HG02610 (cell line): ENCODE measurements around the gene RCE1.
A peak's percentile ranks its signal among the peaks of the same experiment; 100 is the strongest.

Experiments used
- ATAC-seq: cut with Tn5 transposase; IDR thresholded peaks from one replicate; pipeline ENCODE4 v1.9.1; 2021; ENCODE audit warnings: mild to moderate bottlenecking, moderate library complexity; ENCODE audit not compliant: unreplicated experiment

The RCE1 gene

DNA sequence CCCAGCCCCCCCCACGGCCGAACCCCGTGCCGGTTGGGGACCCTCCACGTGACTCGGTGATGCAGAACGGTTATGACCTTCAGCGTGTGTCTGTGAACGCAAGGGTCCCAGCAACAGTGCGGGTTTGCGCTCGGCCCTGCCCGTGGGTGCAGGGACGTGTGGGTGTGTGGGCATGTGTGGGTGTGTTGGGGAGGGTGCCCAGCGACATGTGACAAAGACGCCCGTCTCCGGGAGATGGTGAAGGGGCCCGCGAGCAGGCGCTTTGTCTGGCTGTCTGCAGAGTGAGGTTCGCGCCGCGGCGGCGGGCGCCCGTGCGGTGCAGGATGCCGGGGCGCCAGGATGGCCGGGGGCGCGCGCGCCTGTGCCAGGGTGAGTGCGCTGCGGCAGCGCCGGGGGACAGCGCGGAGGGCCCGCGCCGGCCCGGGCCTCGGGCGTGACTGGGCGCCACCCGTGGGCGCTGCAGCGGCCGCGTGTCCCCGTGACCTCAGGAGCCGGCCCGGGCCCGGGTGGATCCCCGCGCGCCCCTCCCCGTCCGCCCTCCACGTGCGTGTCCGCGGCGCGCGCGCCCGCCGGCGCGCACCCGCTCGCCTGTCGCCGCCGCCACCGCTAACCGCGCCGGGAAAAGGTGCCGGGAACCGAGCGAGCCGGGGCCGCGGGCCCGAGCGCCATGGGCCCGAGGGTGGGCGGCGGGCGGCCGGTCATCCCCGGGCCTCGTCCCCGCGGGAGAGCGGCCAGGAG lies 13.4 kb downstream of the RCE1 start, which contains the start of gene LRFN4:
TSS of gene LRFN4 (plus strand) at position 569 of the 738 bp plus-strand sequence. CDS start 681 bp downstream, outside the sequence.
- ATAC-seq = peak; percentile 26

DNA sequence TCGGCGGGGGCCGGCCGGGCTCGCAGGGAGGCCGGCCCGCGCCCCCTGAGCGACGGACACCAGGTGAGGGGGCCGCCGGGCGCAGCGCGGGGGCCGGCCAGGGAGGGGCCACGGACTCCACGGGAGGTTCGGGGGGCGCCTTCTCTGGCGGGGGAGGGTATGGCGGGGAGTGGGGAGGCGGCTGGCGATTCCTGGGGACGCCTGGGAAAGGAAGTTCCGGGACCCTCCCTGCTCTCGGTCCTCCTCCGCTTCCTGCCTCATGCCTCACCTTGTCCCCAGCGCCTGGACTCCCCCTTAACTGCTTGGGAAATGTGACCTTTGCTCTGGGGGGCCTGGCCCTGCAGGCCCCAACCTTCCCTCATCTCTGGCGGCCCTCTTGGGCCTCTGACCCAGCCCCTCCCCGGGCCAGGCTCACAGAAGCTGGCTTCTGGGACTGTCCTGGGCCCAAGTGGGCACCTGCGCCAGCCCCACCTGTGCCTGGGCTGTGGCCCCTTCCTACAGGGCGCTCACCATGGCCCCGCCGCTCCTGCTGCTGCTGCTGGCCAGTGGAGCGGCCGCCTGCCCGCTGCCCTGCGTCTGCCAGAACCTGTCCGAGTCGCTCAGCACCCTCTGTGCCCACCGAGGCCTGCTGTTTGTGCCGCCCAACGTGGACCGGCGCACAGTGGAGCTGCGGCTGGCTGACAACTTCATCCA lies 14.1 kb downstream of the RCE1 start:
- no peak for ATAC-seq

DNA sequence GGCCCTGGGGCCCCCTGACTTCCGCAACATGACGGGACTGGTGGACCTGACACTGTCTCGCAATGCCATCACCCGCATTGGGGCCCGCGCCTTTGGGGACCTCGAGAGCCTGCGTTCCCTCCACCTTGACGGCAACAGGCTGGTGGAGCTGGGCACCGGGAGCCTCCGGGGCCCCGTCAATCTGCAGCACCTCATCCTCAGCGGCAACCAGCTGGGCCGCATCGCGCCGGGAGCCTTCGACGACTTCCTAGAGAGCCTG lies 14.6 kb downstream of the RCE1 start:
- no peak for ATAC-seq

DNA sequence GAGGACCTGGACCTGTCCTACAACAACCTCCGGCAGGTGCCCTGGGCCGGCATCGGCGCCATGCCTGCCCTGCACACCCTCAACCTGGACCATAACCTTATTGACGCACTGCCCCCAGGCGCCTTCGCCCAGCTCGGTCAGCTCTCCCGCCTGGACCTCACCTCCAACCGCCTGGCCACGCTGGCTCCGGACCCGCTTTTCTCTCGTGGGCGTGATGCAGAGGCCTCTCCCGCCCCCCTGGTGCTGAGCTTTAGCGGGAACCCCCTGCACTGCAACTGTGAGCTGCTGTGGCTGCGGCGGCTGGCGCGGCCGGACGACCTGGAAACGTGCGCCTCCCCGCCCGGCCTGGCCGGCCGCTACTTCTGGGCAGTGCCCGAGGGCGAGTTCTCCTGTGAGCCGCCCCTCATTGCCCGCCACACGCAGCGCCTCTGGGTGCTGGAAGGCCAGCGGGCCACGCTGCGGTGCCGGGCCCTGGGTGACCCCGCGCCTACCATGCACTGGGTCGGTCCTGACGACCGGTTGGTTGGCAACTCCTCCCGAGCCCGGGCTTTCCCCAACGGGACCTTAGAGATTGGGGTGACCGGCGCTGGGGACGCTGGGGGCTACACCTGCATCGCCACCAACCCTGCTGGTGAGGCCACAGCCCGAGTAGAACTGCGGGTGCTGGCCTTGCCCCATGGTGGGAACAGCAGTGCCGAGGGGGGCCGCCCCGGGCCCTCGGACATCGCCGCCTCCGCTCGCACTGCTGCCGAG lies 15.1 kb downstream of the RCE1 start:
- ATAC-seq = no peak

DNA sequence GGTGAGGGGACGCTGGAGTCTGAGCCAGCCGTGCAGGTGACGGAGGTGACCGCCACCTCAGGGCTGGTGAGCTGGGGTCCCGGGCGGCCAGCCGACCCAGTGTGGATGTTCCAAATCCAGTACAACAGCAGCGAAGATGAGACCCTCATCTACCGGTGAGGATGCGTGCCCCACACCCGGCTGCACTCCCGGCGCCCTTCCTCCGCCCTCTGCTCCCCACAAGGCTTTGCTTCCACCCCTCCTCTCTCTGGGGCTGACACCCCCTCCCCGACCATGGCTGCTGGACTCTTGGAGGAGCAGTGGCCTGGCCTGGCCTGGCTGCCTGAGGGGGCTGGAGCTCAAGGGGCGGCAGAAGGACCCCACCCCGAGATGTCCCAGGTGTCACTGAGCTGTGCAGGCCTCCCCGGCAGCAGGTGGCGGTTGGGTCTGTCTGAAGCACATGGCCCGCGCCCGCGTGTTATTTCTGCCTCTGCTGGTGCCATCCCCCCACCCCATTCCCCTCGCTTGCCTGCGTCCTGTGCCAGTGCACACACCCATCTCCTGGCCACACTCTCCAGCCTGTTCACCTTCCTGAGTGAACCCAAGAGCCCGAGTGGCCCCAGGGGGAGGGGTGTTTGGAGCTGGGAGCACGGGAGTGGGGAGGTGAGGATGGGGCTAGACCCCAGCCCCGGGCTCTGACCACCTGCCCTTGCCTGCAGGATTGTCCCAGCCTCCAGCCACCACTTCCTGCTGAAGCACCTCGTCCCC lies 15.9 kb downstream of the RCE1 start:
- no peak for ATAC-seq

DNA sequence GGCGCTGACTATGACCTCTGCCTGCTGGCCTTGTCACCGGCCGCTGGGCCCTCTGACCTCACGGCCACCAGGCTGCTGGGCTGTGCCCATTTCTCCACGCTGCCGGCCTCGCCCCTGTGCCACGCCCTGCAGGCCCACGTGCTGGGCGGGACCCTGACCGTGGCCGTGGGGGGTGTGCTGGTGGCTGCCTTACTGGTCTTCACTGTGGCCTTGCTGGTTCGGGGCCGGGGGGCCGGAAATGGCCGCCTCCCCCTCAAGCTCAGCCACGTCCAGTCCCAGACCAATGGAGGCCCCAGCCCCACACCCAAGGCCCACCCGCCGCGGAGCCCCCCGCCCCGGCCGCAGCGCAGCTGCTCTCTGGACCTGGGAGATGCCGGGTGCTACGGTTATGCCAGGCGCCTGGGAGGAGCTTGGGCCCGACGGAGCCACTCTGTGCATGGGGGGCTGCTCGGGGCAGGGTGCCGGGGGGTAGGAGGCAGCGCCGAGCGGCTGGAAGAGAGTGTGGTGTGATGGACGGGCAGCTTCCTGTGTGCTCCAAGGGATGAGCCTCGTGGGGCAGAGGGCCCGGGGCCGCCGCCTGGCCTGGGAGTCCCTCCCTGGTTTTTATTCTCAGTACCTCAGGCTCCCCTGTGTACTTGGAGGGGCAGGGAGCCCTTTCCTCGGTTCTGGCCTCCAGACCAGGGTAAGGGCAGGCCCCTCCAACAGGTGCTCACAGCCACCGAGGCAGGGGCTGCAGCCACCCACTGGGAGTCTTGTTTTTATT lies 16.6 kb downstream of the RCE1 start:
- no peak for ATAC-seq

DNA sequence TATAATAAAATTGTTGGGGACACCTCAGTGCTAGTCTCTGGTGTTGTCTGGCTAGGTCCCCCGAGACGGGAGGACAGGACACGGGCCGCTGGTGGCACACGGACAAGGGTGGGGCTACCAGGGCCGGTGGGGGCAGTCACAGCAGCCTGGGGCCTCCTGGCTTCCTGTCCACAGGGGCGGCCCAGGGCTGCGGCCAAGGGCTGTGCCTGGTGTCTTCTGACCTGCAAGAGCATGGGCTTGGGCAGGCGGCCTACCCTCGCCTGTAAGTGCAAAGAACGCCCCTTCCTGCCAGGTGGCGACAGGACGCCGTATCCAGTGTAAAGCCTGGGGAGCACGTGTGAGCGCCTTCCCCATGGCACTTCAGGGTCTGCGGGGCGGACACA lies 17.2 kb downstream of the RCE1 start:
- ATAC-seq = no peak

DNA sequence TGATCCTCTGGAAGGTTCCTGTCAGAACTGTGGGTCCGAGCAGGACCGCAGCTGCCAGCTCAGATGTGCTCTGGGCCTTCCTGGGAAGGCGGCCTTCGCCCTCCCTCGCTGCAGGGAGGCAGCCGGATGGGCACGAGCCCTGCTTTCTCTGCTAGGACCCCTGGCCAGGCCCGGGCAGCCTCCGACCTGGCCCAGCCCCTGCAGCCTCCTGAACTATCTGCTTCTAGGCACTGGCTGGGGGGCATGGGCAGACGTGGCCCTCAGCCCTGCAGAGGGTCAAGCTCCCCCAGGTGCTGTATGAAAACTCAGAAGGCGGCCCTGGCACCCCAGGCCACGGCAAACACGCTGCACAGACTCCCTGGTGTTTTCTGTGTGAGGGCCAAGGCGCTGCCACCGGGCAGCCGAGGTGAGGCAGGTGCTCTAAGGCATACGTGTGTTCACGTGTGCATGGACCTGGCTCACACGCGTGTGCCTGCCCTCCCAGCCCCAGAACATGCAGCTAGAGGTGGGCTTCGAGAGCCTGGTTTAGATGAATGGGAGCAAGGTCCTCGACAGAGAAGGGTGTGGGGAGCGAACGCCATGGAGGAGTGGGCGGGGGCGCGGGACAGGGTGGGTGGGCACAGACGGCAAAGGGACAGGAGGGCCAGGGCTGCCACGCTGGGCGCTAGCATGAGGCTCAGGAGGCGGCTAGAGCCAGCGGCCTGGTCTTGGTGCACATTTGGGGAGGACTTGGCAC lies 18.0 kb downstream of the RCE1 start:
- ATAC-seq = no peak

DNA sequence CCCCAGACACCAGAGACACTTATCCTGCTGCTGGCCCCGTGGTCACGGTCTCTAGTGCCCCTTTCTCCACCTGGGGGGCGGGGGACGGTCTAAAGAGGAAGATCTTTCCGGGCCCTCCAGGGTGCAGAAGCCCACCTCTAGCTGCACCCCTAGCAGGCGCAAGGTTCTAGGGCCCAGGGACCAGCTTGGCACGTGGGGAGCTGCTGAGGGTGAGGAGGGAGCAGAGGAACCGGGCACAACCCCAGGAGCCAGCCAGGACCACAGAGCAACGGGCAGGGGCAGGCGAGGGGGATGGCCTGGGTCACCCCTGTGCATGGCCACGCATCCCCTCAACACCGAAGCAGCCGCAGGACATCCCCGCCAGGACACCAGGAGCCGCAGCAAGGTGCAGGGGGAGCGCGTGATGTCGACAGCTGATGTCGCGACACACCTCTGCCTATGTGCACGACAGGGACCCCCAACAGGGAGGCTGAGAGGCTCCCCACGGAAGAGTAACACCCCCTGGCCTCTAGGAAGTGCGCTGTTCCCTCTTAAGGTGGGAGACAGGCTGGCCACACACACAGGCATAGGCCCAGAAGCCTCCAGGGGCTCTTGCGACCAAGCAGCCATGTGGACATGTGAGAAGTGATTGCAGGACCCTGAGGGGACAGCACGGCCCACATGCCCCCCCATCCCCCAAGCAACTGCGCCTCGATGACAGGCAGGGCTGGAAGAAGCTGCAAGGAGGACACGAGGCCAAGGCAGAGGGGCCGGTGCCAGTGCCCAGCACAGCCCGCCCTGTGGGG lies 18.7 kb downstream of the RCE1 start:
- ATAC-seq = no peak

DNA sequence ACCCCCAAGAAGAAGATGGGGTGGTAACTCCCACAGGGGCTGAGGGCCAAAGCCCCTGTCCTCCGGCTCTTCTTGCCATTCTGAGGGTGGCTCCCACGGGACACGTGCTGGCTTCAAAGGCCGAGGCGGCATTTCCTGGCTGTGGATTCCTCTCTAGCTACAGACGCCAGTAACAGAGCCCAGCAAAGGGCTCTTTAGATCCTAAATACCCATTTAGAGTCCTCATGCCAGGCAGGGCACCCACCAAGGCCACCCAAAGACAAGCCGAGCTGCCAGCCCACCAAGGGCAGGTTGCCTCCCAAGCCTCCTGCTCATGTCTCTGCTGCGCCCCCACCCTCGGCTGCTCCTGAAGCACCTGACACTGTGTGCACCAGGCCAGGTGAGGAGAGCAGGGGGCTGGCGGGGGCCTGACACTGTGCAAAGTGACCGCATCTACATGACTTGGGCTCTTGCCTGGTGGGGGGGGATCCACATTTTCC lies 19.4 kb downstream of the RCE1 start:
- ATAC-seq = no peak

DNA sequence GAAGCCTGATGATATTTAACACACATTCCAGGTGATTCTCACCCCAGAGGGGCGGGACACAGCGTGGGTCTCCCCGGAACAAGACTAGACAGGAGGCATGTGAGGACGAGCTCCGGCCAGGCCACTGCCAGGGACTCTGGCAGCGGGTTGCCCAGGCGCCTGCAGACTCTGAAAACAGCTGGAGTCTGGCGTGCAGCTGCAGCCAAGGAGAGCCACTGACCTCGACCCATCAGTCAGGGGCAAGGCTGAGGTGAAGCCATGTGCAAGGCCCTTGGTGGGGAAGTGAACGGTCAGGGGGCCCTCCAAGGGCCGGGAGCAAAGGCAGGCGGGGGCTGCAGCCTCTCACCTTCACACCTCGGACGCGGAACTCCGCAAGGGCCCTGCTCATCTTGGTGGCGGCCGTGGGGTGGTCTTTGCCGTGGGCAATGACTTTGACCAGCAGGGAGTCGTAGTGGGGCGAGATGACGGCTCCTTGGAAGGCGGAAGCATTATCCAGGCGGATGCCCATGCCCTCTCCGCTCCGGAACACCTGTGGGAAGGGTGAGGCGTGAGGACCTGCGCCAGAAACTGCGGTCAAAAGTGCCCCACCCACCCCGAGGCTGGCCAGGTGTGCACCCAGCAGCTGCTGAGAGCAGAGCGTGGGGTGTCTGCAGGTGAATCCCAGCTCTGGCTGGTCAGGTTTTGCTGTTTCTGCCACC lies 20.3 kb downstream of the RCE1 start:
- no peak for ATAC-seq

DNA sequence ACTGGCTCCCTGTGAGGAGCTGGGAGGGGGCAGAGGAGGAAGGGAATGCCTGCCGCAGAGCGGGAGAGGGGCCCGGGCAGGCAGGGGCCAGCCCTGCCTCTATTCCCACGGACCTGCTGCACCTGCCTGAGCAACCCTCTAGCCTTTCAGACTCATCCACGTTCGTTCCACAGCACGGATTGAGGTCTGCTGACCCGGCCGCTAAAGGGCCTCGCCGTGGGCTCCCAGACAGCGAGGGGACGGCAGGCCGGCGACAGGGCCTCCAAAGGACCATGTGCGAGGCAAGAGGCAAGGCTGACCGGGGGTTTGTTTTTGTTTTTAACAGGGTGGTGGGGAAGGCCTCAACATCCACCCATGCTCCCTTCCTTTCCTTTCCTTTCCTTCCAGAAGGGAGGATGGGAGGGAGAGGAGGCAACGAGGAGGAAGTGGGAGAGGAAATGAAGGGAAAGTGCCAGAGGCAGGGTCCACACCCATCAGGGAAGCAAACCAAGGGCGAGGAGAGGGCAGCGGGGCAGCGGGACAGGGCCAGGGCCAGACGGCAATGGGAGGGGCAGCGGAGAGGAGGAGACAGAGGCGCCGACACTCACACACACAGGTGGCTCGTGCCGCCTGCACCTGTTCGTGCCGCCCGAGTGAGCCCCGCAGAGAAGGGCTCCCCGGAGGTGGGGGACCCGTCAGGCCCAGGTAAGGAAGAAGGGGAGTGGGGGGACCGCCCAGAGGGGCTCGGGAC lies 21.1 kb downstream of the RCE1 start:
- ATAC-seq = no peak

DNA sequence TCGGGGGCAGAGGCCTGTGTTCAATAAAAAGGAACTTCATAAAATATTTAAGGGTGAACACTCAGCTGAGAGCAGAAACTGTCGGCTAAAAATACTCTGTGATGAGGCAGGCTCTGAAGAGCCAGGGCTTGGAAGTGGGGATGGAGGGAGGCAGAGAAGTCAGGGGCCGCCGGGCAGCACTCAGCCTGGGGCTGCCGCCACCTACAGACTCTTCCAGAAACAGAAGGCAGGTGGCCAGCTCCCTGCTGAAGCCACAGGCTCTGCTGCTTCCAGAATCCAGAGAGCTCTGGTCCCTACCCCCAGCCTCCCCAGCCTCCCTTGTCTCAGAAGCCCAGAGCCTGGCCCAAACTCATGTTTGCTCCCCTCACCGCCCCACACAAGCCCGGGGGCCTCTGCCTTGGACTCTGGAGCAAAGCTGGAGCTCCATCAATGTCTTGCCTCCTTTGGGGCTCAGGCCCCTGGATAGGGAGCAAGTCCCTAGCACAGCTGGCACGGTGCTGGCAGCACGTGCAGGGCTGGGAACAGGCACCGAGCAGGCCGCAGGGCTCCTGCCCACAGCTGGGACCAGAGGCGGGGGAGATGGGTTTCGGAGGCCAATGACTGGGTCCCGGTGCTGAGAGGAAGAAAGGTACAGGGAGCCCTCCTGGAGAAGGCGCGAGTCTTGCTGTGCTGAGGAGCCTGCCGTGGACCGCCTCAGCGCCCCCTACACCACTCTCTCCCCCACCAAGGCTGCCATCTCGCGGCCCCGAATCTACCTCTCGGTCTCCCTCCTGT lies 21.9 kb downstream of the RCE1 start:
- no peak for ATAC-seq

DNA sequence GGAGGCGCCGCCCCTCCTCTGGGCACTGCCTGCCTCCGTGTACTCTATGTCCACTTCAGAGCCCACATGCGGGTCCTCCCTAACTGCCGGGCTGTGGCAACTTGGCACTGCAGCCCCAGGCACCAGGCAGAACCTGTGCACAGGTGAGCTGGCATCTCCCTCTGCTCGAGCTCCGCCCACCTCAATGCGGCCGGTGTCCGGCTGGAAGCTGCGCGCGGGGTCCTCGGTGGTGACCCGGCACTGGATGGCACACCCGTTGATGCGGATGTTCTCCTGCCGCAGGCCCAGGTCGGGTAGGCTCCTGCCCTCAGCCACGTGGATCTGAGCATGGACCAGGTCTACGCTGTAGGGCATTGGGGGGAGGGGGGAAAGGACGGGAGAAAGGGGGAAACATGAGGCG lies 22.8 kb downstream of the RCE1 start:
- ATAC-seq = no peak

DNA sequence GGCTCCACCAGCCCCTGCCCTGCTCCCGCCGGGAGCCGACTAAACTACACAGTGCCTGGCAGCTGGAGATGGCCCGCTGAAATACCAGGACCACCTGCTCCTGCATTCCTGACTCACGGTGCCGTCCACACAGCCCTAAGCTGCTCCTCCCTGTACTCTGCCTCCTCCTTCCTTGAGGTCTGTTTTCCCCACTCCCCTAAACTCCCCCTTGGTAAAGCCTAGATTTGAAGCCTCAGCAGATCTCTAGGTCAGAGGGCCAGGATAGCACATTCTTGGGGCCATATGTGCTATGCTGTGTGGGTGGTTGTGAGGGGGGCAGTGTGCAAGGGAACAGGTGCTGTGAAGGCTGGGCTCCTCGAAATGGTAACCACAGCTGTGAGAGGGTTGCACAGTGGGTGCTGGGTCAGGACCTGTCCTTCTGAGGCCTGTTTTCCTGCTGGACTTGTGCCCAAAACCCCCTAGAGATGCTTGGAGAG lies 23.3 kb downstream of the RCE1 start:
- ATAC-seq = no peak

DNA sequence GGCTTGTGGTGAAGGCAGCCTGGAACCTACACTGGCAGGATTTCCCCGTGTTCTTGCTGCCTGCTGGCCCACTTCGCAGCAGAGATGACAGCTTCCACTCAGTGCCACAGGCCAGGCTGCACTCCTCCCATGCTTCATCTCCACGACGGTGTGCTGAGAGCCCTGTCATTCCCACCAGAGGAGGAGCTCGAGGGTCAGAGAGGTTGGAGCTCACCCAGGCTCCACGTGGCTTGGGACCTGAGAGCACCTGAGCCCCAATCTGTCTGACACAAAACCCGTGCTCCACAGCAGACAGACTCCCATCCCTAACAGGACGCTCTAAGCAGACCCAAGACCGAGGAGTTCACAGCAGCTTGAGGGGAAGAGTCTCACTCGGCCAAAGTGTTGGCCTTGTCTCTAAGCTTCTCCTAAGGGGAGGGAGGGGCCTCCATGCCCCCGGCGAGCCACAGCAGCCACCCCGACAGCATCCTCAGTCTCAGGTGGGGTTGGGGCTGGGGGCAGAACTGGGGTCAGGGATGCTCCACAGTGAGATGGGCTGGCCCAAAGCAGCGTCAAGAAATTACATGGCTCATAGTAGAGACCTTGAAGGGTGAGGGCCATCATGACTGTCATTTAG lies 24.3 kb downstream of the RCE1 start:
- ATAC-seq = no peak
